ENCODE data around the gene MSH3. TPM values are rescaled to one million over a fixed set of nuclear protein-coding genes. Genes with fewer than 3 reads are reported as not detected.

MSH3 gene
- total RNA-seq, 4 donors from 2014 or later, result 17.5 to 24.4 (median 21.2) TPM

- TF ChIP-seq, protein P1, sequence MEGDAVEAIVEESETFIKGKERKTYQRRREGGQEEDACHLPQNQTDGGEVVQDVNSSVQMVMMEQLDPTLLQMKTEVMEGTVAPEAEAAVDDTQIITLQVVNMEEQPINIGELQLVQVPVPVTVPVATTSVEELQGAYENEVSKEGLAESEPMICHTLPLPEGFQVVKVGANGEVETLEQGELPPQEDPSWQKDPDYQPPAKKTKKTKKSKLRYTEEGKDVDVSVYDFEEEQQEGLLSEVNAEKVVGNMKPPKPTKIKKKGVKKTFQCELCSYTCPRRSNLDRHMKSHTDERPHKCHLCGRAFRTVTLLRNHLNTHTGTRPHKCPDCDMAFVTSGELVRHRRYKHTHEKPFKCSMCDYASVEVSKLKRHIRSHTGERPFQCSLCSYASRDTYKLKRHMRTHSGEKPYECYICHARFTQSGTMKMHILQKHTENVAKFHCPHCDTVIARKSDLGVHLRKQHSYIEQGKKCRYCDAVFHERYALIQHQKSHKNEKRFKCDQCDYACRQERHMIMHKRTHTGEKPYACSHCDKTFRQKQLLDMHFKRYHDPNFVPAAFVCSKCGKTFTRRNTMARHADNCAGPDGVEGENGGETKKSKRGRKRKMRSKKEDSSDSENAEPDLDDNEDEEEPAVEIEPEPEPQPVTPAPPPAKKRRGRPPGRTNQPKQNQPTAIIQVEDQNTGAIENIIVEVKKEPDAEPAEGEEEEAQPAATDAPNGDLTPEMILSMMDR (IDR thresholded peaks at IDR 0.05; ENCODE audit: low read depth), result no peak
Observed at GRCh38 chr5:80915716-80916115, 261.3 kb downstream of the MSH3 start.

- TF ChIP-seq, protein P1 (IDR thresholded peaks at IDR 0.05; ENCODE audit: low read depth), result no peak
Observed at GRCh38 chr5:80916676-80917075, 262.2 kb downstream of the MSH3 start.

- TF ChIP-seq, protein P1 (IDR thresholded peaks at IDR 0.05; ENCODE audit: low read depth), result no peak
Observed at GRCh38 chr5:80917631-80918030, 263.2 kb downstream of the MSH3 start.

DNA sequence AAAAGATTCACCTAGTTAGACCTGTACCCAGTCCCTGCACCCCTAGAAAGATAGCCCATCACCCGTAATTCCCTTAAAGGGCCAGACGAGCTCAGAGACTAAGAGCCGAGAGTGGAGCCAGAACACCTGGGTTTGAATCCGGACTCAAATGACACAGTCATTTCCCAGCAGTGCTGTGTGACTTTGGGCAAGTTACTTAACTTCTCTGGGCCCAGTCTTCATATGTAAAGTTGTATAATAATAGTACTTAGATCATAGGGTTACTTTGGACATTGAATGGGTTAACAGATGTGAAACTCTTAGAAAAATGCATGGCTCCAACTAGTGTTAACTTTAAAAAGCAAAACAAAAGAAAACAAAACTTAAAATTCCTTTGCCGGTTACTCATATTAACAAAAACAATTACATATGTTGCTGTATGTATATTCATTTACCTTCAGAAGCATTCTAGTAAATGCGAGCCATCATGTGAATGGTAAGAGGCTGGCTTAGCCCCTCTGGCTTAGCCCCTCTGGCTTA, 265.3 kb downstream of the MSH3 start:
- TF ChIP-seq, protein P1 (IDR thresholded peaks at IDR 0.05; ENCODE audit: low read depth), result no peak

- TF ChIP-seq, protein P1 (IDR thresholded peaks at IDR 0.05; ENCODE audit: low read depth), result no peak
Observed at GRCh38 chr5:80920333-80920732, 265.9 kb downstream of the MSH3 start.

GRCh38 chr5:80921026-80921425, 266.6 kb downstream of the MSH3 start:
- TF ChIP-seq, protein P1 (IDR thresholded peaks at IDR 0.05; ENCODE audit: low read depth), result no peak

- TF ChIP-seq, protein P1 (IDR thresholded peaks at IDR 0.05; ENCODE audit: low read depth), result no peak
Observed at GRCh38 chr5:80925931-80926330, 271.5 kb downstream of the MSH3 start.

Small RNA genes lying within 50 kb of the gene (small RNA-seq; reads per million reads assigned to genes)
- not detected for gene MTRNR2L2

Other genes starting within 250 kb of the MSH3 start
- gene ZFYVE16, start 246.6 kb upstream of the MSH3 start, total RNA-seq, result 10 to 100 TPM; 37.7 to 53.6 (median 47.4) TPM
- 1 to 10 TPM; 3.3 to 4.8 (median 3.7) TPM for gene FAM151B, start 166.6 kb upstream of the MSH3 start, total RNA-seq
- not detected for gene ANKRD34B, start 84.4 kb upstream of the MSH3 start, total RNA-seq
- gene DHFR, start 331 bp downstream of the MSH3 start, total RNA-seq, result 10 to 100 TPM; 13.9 to 18.6 (median 16.2) TPM